Measurements from ENCODE around the gene SLC16A1. TPM values are rescaled to one million over a fixed set of nuclear protein-coding genes. Genes with fewer than 3 reads are reported as not detected.
"Not testable (repeated sequence)": the region's sequence is repeated elsewhere in the genome, so short reads cannot be mapped to it uniquely, and the experiment has no call there.

Gene SLC16A1
- total and polyA plus RNA-seq, 2 donors (not counting 3 experiments of a cell fraction or from before 2014, with no cell fraction given): 148 to 188 TPM

GRCh38 chr1:112889906-112890305 is 66.1 kb downstream of the SLC16A1 start:
- H3K9me1 ChIP-seq (replicated peaks; ENCODE audit: control insufficient read depth, extremely low read depth, insufficient read depth, low read length); POLR2A ChIA-PET; H3K4me3 ChIP-seq (replicated peaks in 1 of 3; ENCODE audit: insufficient read depth in 1 of 3, low read depth in 1 of 3, low read length in 3 of 3); BruUV-seq (replicated peaks); H4K20me1 ChIP-seq (replicated peaks; ENCODE audit: control insufficient read depth, extremely low read depth, insufficient read depth, low read length); DNase-seq (ENCODE audit: low read depth, low spot score); H3K4me2 ChIP-seq (ENCODE audit: insufficient read depth, low read length); dilution Hi-C loops (cut with MboI; ENCODE audit: extremely low pct_ligation_motif_present, low sequenced_read_pairs); FAIRE-seq; H2AFZ ChIP-seq (ENCODE audit: low read depth, low read length); H3K27ac ChIP-seq (ENCODE audit: insufficient read depth, low read depth, low read length); H3K9me3 ChIP-seq (replicated peaks; ENCODE audit: control insufficient read depth, insufficient read depth, low read length); H3K79me2 ChIP-seq (ENCODE audit: control insufficient read depth, insufficient read depth, low read length); H3K9ac ChIP-seq (replicated peaks; ENCODE audit: extremely low read depth, insufficient read depth, low read length); intact Hi-C loops (cut with micrococcal nuclease); H3K27me3 ChIP-seq (ENCODE audit: control insufficient read depth in 2 of 2, insufficient read depth in 2 of 2, low read length in 2 of 2); H3K4me1 ChIP-seq (ENCODE audit: control insufficient read depth, extremely low read depth, insufficient read depth, low read length); H3K36me3 ChIP-seq (ENCODE audit: control insufficient read depth in 2 of 2, extremely low read depth in 1 of 2, insufficient read depth in 2 of 2, low read length in 2 of 2): not testable (repeated sequence)
- CTCF ChIA-PET: interaction anchor here (0.6 to 2.2 kb wide), 3 partner anchors 14 to 183 kb away, joined by 3 to 8 read pairs (median 6); partner anchors contain the start of gene LRIG2

- H3K27me3 ChIP-seq (ENCODE audit: control insufficient read depth in 2 of 2, insufficient read depth in 2 of 2, low read length in 2 of 2): no peaks in the 10 kb centered on the region
- no TSS peak for BruUV-seq (replicated peaks)
Observed at GRCh38 chr1:112889052-112889768, 66.8 kb downstream of the SLC16A1 start.

More at GRCh38 chr1:112889052-112889768, 66.8 kb downstream of the SLC16A1 start:
- no peaks in the 10 kb centered on the region for H3K36me3 ChIP-seq (ENCODE audit: control insufficient read depth in 2 of 2, extremely low read depth in 1 of 2, insufficient read depth in 2 of 2, low read length in 2 of 2)
- dilution Hi-C loops (cut with MboI; ENCODE audit: extremely low pct_ligation_motif_present, low sequenced_read_pairs): no loop called here
- DNase-seq (ENCODE audit: low read depth, low spot score) (no peak), FAIRE-seq (no peak)
- no peak overlapping the region for H3K4me3 ChIP-seq (replicated peaks in 1 of 3; ENCODE audit: insufficient read depth in 1 of 3, low read depth in 1 of 3, low read length in 3 of 3)
- H3K27ac ChIP-seq (ENCODE audit: insufficient read depth, low read depth, low read length): no peak overlapping the region
- ChIA-PET CTCF (interaction anchor here (0.8 to 2.2 kb wide), 5 partner anchors 12 to 184 kb away, joined by 3 to 8 read pairs (median 3); partner anchors contain the start of gene LRIG2), POLR2A (no interaction called here)
- H3K9ac ChIP-seq (replicated peaks; ENCODE audit: extremely low read depth, insufficient read depth, low read length): no peak overlapping the region
- no peak overlapping the region for H3K4me2 ChIP-seq (ENCODE audit: insufficient read depth, low read length)
- H3K79me2 ChIP-seq (ENCODE audit: control insufficient read depth, insufficient read depth, low read length): no peaks in the 10 kb centered on the region
- H3K9me1 ChIP-seq (replicated peaks; ENCODE audit: control insufficient read depth, extremely low read depth, insufficient read depth, low read length): no peaks in the 10 kb centered on the region
- H4K20me1 ChIP-seq (replicated peaks; ENCODE audit: control insufficient read depth, extremely low read depth, insufficient read depth, low read length): no peaks in the 10 kb centered on the region
- intact Hi-C loops (cut with micrococcal nuclease): no loop called here
- no peak for TF ChIP-seq FOS (IDR thresholded peaks at IDR 0.05; ENCODE audit: borderline replicate concordance, insufficient read depth, low read length)
- no peak for TF ChIP-seq MAX (IDR thresholded peaks at IDR 0.05; ENCODE audit: insufficient read depth, insufficient read length)
- no peak for TF ChIP-seq POLR2AphosphoS5 (IDR thresholded peaks at IDR 0.05; ENCODE audit: insufficient read depth, low read depth, low read length)
- H3K4me1 ChIP-seq (ENCODE audit: control insufficient read depth, extremely low read depth, insufficient read depth, low read length): no peaks in the 10 kb centered on the region
- H3K9me3 ChIP-seq (replicated peaks; ENCODE audit: control insufficient read depth, insufficient read depth, low read length): no peaks in the 10 kb centered on the region
- H2AFZ ChIP-seq (ENCODE audit: low read depth, low read length): no peak overlapping the region

Data from endothelial cell of umbilical vein (primary cell).